Panc1 (cell line): ENCODE measurements around the gene HDLBP. TPM values are rescaled to one million over a fixed set of nuclear protein-coding genes. Genes with fewer than 3 reads are reported as not detected.

Experiments
- ATAC-seq: fragments of 200-7000 bp; cut with Tn5 transposase; 2 replicates; pipeline ENCODE4 v1.9.1; 2020; ENCODE audit warnings: mild to moderate bottlenecking, moderate library complexity
- BruUV-seq: library from RNA; stranded (reverse); fragments of 400-500 nt; replicated peaks from 2 replicates; lab custom pipeline; 2021; lab: Mats Ljungman, UMichigan
- CTCF ChIA-PET: fragments of 300-600 bp; sonication (Branson Sonifier 250); formaldehyde crosslinking; loops from one replicate; lab custom pipeline; 2022; ENCODE audit warnings: antibody characterized with exemption; lab: Charles Lee
- POLR2A ChIA-PET: fragments of 300-600 bp; sonication (Branson Sonifier 250); formaldehyde crosslinking; loops from one replicate; lab custom pipeline; 2022; ENCODE audit warnings: antibody characterized with exemption; lab: Charles Lee
- DNase-seq: peaks from one replicate; pipeline ENCODE4 v3.0.0-alpha.2; 2010; ENCODE audit warnings: low read depth, low spot score
- H3K27ac ChIP-seq: 2 replicates; pipeline ENCODE4 v1.5.1; 2011; ENCODE audit warnings: mild to moderate bottlenecking, low read length, inconsistent platforms
- H3K27me3 ChIP-seq: fragments of 200-500 bp; sonication (Bioruptor generic); 2 replicates; pipeline ENCODE4 v1.6.0; 2014; ENCODE audit warnings: low read length, inconsistent platforms; ENCODE audit not compliant: control insufficient read depth, insufficient read depth
- H3K36me3 ChIP-seq: fragments of 200-500 bp; sonication (Bioruptor generic); 2 replicates; pipeline ENCODE4 v1.5.1; 2014; ENCODE audit warnings: inconsistent platforms, mild to moderate bottlenecking, low read length, moderate library complexity; ENCODE audit not compliant: control insufficient read depth, insufficient read depth
- H3K4me1 ChIP-seq: 2 replicates; pipeline ENCODE4 v1.5.1; 2011; ENCODE audit warnings: inconsistent platforms, mild to moderate bottlenecking, low read length, moderate library complexity; ENCODE audit not compliant: control insufficient read depth, insufficient read depth
- H3K4me3 ChIP-seq, 2 experiments: 2 replicates each; pipeline ENCODE4 v1.5.1; 2011 to 2012; ENCODE audit warnings: low read depth in 2 of 2, low read length in 2 of 2, mild to moderate bottlenecking in 2 of 2, inconsistent platforms in 1 of 2, moderate library complexity in 1 of 2
- H3K9me3 ChIP-seq: fragments of 200-500 bp; sonication (Bioruptor generic); 2 replicates; pipeline ENCODE4 v1.5.1; 2014; ENCODE audit warnings: low read depth, mild to moderate bottlenecking, inconsistent platforms, low read length, moderate library complexity; ENCODE audit not compliant: control insufficient read depth, insufficient read depth
- CTCF ChIP-seq: fragments of 450-650 bp; IDR thresholded peaks from 2 replicates; pipeline ENCODE4 v1.5.1; 2017; ENCODE audit warnings: mild to moderate bottlenecking
- POLR2AphosphoS5 ChIP-seq: IDR thresholded peaks from 2 replicates; pipeline ENCODE4 v1.6.1; 2012; ENCODE audit warnings: mild to moderate bottlenecking, low read depth, low read length, moderate library complexity
- REST ChIP-seq, 2 experiments: IDR thresholded peaks; 2 replicates each; pipeline ENCODE4 v1.6.1; 2011 to 2012; ENCODE audit warnings: low read depth in 2 of 2, control low read depth in 1 of 2, low read length in 1 of 2, mild to moderate bottlenecking in 1 of 2, moderate library complexity in 1 of 2; ENCODE audit not compliant: insufficient read depth in 1 of 2
- SIN3A ChIP-seq: IDR thresholded peaks from 2 replicates; pipeline ENCODE4 v1.6.1; 2012; ENCODE audit warnings: low read depth, mild to moderate bottlenecking, low read length, moderate library complexity, borderline replicate concordance; ENCODE audit not compliant: insufficient read depth
- TCF7L2 ChIP-seq: IDR thresholded peaks from 2 replicates; pipeline ENCODE4 v1.6.1; 2011; ENCODE audit warnings: mild to moderate bottlenecking, low read depth, low read length, inconsistent platforms
- in situ Hi-C: cut with HindIII; loops from 2 replicates; pipeline ENCODE4 v1.10.0; 2016; ENCODE audit warnings: low sequenced_read_pairs, low pct_unique_long_range_greater_than_20kb
- intact Hi-C: fragments of 100-400 bp; cut with micrococcal nuclease; formaldehyde crosslinking; loops from one replicate; pipeline ENCODE4 v1.10.0; 2022; ENCODE audit not compliant: unreplicated experiment
- total RNA-seq: library from RNA; stranded (reverse); gene quantifications from one replicate; pipeline ENCODE4 v1.2.1, GENCODE V29; 2021; ENCODE audit not compliant: unreplicated experiment

HDLBP gene
- total RNA-seq, 1 experiment from 2014 or later: 656 TPM

GRCh38 chr2:241216211-241216761, 99.2 kb downstream of the HDLBP start:
- in situ Hi-C loops: no loop called here
- Histone ChIP-seq H3K4me3 (no peak overlapping the region), H3K9me3 (no peaks in the 10 kb centered on the region), H3K27ac (no peak overlapping the region), H3K36me3 (no peaks in the 10 kb centered on the region), H3K27me3 (no peaks in the 10 kb centered on the region), H3K4me1 (peaks cover 9% of the 10 kb centered on the region)
- ChIA-PET CTCF (interaction anchor here (0.5 to 1.2 kb wide), 2 partner anchors 138 to 365 kb away, joined by 4 to 5 read pairs; no protein-coding TSS in a partner anchor), POLR2A (no interaction called here)
- TSS peak; percentile 66 for BruUV-seq
- DNase-seq: no peak
- intact Hi-C loops: no loop called here
- no peak for ATAC-seq
- TF ChIP-seq POLR2AphosphoS5 (no peak), SIN3A (no peak), TCF7L2 (no peak), REST (IDR thresholded peaks at IDR 0.05; ENCODE audit: insufficient read depth in 1 of 2, low read depth in 2 of 2, low read length in 1 of 2) (no peak), CTCF (no peak)

GRCh38 chr2:241215421-241215820, 100.1 kb downstream of the HDLBP start:
- ChIA-PET POLR2A (no interaction called here), CTCF (no interaction called here)
- H3K9me3 ChIP-seq: no peaks in the 10 kb centered on the region
- H3K27ac ChIP-seq: no peak overlapping the region
- no TSS peak for BruUV-seq
- no peaks in the 10 kb centered on the region for H3K27me3 ChIP-seq
- H3K4me1 ChIP-seq: peaks cover 9% of the 10 kb centered on the region
- H3K4me3 ChIP-seq: no peak overlapping the region
- ATAC-seq (no peak), DNase-seq (no peak)
- no peaks in the 10 kb centered on the region for H3K36me3 ChIP-seq
- TF ChIP-seq SIN3A (no peak), REST (IDR thresholded peaks at IDR 0.05; ENCODE audit: insufficient read depth in 1 of 2, low read depth in 2 of 2, low read length in 1 of 2) (no peak), POLR2AphosphoS5 (no peak), CTCF (no peak), TCF7L2 (no peak)
- in situ Hi-C loops: no loop called here
- intact Hi-C loops: no loop called here
